ENCODE results near the gene HTD2. TPM values are rescaled to one million over a fixed set of nuclear protein-coding genes. Genes with fewer than 3 reads are reported as not detected.

HTD2 gene
- total RNA-seq, 2 donors from 2014 or later = 12.1 to 14.7 TPM

Other genes starting within 250 kb of the HTD2 start
- 10 to 100 TPM in 1 of 2 donors, 1 to 10 TPM in 1; 1.5 to 11.5 TPM for gene DNASE1L3, start 95.5 kb upstream of the HTD2 start, total RNA-seq
- gene ABHD6, start 68.7 kb upstream of the HTD2 start, total RNA-seq = 10 to 100 TPM; 11.3 to 13.8 TPM
- gene RPP14, start 275 bp upstream of the HTD2 start, total RNA-seq = 10 to 100 TPM in 1 of 2 donors, 1 to 10 TPM in 1; 10.0 to 10.9 TPM
- 10 to 100 TPM; 18.3 to 22.5 TPM for gene PXK, start 26.4 kb downstream of the HTD2 start, total RNA-seq
- 100 to 1,000 TPM; 111 to 181 TPM for gene PDHB, start 127.3 kb downstream of the HTD2 start, total RNA-seq
- gene KCTD6, start 185.6 kb downstream of the HTD2 start, total RNA-seq = 10 to 100 TPM in 1 of 2 donors, 1 to 10 TPM in 1; 9.5 to 10.6 TPM
- gene ACOX2, start 230.7 kb downstream of the HTD2 start, total RNA-seq = 10 to 100 TPM; 11.5 to 30.2 TPM